ENCODE results near the gene SUGCT.
"Not testable (repeated sequence)": the region's sequence is repeated elsewhere in the genome, so short reads cannot be mapped to it uniquely, and the experiment has no call there.

Gene SUGCT

DNA sequence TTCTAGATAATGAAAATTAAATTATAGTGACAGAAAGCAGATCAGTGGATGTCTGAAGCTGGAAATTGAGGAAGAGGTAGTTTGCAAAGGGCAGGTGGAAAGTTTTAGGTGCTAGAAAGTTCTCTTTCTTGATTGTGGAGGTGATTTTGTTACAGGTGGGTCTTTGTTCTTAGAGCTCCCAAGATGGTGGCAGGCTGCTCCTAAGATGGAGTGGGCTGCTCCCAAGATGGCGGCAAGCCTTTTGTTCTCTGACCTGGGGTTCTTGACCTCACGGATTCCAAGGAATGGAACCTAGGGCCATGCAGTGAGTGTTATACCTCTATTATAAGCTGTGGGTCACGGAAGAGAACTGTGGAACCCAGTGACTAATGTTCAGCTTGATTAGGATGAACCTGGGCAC lies 32.5 kb downstream of the SUGCT start:
- in situ Hi-C loops (cut with MboI; ENCODE audit: low pct_unique_long_range_greater_than_20kb, low sequenced_read_pairs, unreplicated experiment): no loop called here
- DNase-seq (ENCODE audit: low spot score): no peak
- TF ChIP-seq, protein P1, sequence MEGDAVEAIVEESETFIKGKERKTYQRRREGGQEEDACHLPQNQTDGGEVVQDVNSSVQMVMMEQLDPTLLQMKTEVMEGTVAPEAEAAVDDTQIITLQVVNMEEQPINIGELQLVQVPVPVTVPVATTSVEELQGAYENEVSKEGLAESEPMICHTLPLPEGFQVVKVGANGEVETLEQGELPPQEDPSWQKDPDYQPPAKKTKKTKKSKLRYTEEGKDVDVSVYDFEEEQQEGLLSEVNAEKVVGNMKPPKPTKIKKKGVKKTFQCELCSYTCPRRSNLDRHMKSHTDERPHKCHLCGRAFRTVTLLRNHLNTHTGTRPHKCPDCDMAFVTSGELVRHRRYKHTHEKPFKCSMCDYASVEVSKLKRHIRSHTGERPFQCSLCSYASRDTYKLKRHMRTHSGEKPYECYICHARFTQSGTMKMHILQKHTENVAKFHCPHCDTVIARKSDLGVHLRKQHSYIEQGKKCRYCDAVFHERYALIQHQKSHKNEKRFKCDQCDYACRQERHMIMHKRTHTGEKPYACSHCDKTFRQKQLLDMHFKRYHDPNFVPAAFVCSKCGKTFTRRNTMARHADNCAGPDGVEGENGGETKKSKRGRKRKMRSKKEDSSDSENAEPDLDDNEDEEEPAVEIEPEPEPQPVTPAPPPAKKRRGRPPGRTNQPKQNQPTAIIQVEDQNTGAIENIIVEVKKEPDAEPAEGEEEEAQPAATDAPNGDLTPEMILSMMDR (IDR thresholded peaks at IDR 0.05; ENCODE audit: extremely low read depth, insufficient read depth, missing control alignments): no peak

DNA sequence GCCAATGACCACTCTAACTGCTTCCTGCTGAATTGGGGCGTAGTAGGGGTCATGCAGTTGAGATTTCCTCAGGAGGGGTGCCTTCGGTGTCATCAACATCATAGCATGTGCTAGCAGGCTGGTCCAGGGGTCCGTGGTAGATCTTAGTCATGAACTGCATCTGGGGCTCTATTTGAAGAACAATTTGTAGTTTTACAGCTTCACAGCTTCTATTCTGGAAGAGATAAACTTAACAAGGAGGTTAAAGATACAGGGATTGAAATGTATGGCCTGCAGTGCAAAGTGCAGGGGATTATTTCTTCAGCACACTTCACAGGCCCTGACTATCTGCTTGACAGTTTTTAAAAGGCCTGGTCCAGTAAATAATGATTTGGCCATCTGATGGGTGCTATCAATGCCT lies 33.5 kb downstream of the SUGCT start:
- in situ Hi-C loops (cut with MboI; ENCODE audit: low pct_unique_long_range_greater_than_20kb, low sequenced_read_pairs, unreplicated experiment); DNase-seq (ENCODE audit: low spot score): not testable (repeated sequence)

DNA sequence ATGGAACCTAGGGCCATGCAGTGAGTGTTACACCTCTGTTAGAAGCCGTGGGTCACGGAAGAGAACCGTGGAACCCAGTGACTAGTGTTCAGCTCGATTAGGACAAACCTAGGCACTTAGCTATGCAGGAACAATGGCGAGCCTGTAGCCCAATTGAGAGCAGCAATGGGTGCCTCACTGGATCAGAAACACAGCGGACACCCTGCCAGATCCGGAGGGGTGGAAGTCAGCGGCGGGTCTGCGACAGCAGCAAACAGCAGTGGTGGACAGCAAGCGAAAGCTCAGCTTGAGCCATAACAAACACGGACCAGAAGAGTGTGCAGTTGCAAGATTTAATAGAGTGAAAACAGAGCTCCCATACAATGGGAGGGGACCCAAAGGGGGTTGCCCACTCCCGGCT lies 38.3 kb downstream of the SUGCT start:
- DNase-seq (ENCODE audit: low spot score); in situ Hi-C loops (cut with MboI; ENCODE audit: low pct_unique_long_range_greater_than_20kb, low sequenced_read_pairs, unreplicated experiment): not testable (repeated sequence)

DNA sequence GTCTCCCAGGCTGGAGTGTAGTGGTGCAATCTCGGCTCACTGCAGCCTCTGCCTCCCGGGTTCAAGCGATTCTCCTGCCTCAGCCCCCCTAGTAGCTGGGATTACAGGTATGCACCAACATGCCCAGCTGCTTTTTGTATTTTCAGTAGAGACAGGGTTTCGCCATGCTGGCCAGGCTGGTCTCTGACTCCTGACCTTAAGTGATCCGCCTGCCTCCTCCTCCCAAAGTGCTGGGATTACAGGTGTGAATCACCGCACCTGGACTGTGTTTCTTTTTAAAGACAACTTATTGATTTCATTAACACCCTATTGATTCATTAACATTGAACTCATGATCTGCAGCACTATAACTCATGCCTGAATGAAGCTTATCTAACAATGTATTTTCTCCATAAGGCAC lies 40.5 kb downstream of the SUGCT start:
- in situ Hi-C loops (cut with MboI; ENCODE audit: low pct_unique_long_range_greater_than_20kb, low sequenced_read_pairs, unreplicated experiment); DNase-seq (ENCODE audit: low spot score): not testable (repeated sequence)

DNA sequence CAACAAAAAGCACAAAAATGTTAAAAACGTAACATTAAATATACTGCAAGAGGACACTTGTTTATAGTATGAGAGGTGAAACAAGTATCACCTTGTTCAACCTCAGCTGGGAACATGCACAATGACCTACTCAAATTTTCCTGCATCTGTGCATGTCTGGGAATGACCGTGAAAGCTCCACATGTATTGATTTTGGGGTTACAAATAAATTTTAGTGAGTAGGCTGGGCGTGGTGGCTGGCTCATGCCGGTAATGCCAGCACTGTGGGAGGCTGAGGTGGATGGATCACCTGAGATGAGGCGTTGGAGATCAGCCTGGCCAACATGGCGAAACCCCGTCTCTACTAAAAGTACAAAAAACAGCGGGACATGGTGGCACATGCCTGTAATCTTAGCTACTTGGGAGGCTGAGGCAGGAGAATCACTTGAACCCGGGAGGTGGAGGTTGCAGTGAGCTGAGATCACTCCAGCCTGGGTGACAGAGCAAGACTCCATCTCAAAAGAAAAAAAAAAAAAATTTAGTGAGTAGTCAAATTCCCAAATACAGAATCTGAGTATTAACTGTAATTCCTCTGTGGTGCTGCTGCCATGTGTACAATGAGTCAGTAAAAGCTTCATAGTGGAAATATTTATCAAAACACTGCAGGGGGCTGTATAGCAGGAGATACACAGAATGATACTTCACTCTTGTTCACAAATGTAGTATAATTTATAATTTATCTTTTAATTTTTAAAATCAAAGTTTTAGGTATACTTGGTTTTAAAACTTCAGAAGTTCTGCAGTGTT lies 41.1 kb downstream of the SUGCT start:
- TF ChIP-seq, protein P1 (IDR thresholded peaks at IDR 0.05; ENCODE audit: extremely low read depth, insufficient read depth, missing control alignments): no peak
- in situ Hi-C loops (cut with MboI; ENCODE audit: low pct_unique_long_range_greater_than_20kb, low sequenced_read_pairs, unreplicated experiment): no loop called here

DNA sequence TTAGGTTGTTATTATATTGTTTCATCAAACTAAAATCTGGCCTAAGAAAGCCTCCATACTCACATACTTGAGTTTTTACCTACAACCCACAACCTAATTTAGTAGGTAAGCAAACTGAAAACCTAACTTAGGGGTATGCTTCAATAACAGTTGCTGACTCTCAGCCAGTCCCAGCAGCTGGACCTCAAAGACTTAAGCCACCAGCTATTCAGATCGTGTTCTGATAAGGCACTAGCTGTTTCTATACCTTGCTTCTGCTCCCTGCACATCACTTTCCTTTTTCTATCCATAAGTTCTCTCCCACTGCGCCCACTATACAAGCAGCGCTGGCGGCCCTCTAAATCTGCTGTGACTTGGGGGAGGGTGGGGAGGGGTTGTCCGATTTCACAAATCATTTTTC lies 42.3 kb downstream of the SUGCT start:
- in situ Hi-C loops (cut with MboI; ENCODE audit: low pct_unique_long_range_greater_than_20kb, low sequenced_read_pairs, unreplicated experiment): no loop called here
- TF ChIP-seq, protein P1 (IDR thresholded peaks at IDR 0.05; ENCODE audit: extremely low read depth, insufficient read depth, missing control alignments): no peak
- no peak for DNase-seq (ENCODE audit: low spot score)

More for the DNA sequence above, 41.1 kb downstream of the SUGCT start:
- no peak for DNase-seq (ENCODE audit: low spot score)

DNA sequence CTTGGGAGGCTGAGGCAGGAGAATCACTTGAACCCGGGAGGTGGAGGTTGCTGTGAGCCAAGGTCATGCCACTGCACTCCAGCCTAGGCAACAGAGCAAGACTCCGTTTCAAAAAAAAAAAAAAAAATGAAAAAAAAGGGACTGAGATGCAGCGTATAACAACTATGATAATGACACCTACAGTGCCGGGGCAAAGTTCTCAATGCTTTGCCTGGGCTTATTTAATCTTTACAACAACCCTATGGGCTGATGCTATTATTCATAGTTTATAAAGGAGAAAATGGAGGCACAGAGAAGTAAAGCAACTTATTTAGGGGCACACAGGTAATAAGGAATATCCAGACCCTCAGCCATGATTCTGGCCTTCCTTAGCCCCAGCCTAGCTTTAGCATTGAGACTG lies 47.6 kb downstream of the SUGCT start:
- TF ChIP-seq, protein P1 (IDR thresholded peaks at IDR 0.05; ENCODE audit: extremely low read depth, insufficient read depth, missing control alignments): no peak
- in situ Hi-C loops (cut with MboI; ENCODE audit: low pct_unique_long_range_greater_than_20kb, low sequenced_read_pairs, unreplicated experiment): no loop called here
- no peak for DNase-seq (ENCODE audit: low spot score)

DNA sequence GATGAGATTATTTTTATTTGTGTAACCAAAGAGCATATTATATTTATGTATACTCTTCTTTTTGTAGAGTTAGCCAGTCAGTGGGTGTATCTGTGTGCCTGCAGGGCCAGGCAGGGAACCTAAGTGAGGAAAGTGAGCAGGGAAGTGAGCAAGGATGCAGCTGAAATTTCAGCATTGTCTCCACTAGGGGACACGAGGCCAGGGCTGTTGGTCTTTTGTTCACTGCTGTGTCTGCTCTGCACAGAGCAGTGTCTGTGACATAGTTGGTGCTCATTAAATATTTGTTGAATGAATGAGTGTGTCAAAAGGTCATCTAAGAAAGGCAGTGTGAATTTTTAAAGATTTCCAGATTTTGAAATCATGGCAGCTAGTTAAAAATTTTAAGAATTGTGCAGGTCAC lies 51.8 kb downstream of the SUGCT start:
- TF ChIP-seq, protein P1 (IDR thresholded peaks at IDR 0.05; ENCODE audit: extremely low read depth, insufficient read depth, missing control alignments): no peak
- in situ Hi-C loops (cut with MboI; ENCODE audit: low pct_unique_long_range_greater_than_20kb, low sequenced_read_pairs, unreplicated experiment): no loop called here
- DNase-seq (ENCODE audit: low spot score): no peak

Data from GM13977 (cell line).